Thyroid gland (tissue), 4 donors: ENCODE measurements around the gene SH3YL1. TPM values are rescaled to one million over a fixed set of nuclear protein-coding genes. Genes with fewer than 3 reads are reported as not detected.

Experiments used
- DNase-seq, 2 donors: peaks; one replicate each; pipeline ENCODE4 v3.0.0-alpha.2; 2019
- H3K27ac ChIP-seq, 3 donors: fragments of 200-600 bp; sonication (generic); 1 replicate in 2 of 3; 2 replicates in 1 of 3; pipeline ENCODE4 v1.5.1; 2016 to 2019; ENCODE audit warnings: mild to moderate bottlenecking in 1 of 3, moderate library complexity in 1 of 3
- H3K27me3 ChIP-seq: fragments of 200-600 bp; sonication (generic); one replicate; pipeline ENCODE4 v1.5.1; 2019
- H3K36me3 ChIP-seq, 2 donors: fragments of 200-600 bp; sonication (generic); one replicate each; pipeline ENCODE4 v1.5.1; 2016 to 2019
- H3K4me1 ChIP-seq, 2 donors: fragments of 200-600 bp; sonication (generic); one replicate each; pipeline ENCODE4 v1.5.1; 2017 to 2019
- H3K4me3 ChIP-seq, 3 donors: fragments of 200-600 bp; sonication (generic); replicated peaks in 1 of 3; 1 replicate in 2 of 3; 2 replicates in 1 of 3; pipeline ENCODE4 v1.5.1; 2016; ENCODE audit warnings: mild to moderate bottlenecking in 1 of 3
- H3K9me3 ChIP-seq: fragments of 200-600 bp; sonication (generic); one replicate; pipeline ENCODE4 v1.5.1; 2017
- POLR2A ChIP-seq, 2 donors: fragments of 450-650 bp; IDR thresholded peaks; one replicate each; pipeline ENCODE4 v1.6.1; 2017; ENCODE audit warnings: antibody characterized with exemption in 2 of 2, mild to moderate bottlenecking in 2 of 2, moderate library complexity in 1 of 2
- WGBS, 2 donors: methylation state at CpG; one replicate each; pipeline ENCODE4 v1.1.5; 2017; 5-methylcytosine and 5-hydroxymethylcytosine counted together
- intact Hi-C: fragments of 100-400 bp; cut with DNase I; formaldehyde crosslinking; loops from one replicate; pipeline ENCODE4 v1.15.1; 2023
- total RNA-seq, 4 donors: library from RNA; depleted of rRNA; stranded (reverse); fragments of >200 nt; gene quantifications; one replicate each; pipeline ENCODE4 v1.2.3, GENCODE V29; 2016
- TF ChIP-seq, protein P1 (sequence below), 6 experiments: fragments of 200-600 bp in 3 of 6; fragments of 450-650 bp in 3 of 6; sonication (generic) in 3 of 6; IDR thresholded peaks; one replicate each; pipeline ENCODE4 v1.5.1; 2016 to 2019; ENCODE audit warnings: antibody characterized with exemption in 6 of 6, mild to moderate bottlenecking in 2 of 6, inconsistent platforms in 1 of 6, moderate library complexity in 1 of 6

SH3YL1 gene
- total RNA-seq, 4 donors from 2014 or later = 76.5 to 128 (median 85.1) TPM

DNA sequence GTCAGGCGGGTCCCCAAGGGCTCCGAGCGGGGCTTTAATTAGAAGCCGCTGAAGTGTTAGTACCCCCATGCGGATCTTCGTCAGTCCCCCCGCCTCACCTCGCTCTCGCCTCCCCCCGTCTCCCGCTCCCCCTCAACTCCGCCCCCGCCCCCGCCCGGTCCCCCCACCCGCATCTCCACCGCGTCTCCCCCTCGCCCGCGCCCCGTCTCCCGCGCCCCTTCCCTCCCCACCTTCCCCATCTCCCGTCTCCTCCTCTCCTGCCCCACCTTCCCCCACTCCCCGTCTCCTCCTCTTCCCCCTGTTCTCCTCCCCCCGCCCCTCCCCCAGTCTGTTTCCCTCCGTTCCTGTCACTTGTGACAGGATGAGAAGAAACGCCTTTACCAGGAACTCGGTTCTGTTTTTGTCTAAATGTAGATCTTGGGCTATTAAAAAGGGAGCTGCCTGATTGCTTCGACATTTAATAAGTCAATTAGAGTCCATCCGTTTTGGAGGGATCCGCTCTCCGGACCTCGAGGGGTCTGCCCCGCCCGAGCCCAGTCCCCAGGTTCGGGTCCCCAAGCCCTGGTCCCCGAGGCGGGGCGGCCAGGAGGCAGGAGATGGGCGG is 25.0 kb upstream of the SH3YL1 start:
- DNase-seq = no peak
- WGBS, 2 donors = 1 to 2% methylated on average over 18 to 25 of the region's 42 CpGs
- Histone ChIP-seq H3K27ac (peak overlapping the region in 1 of 3 donors; percentile 54), H3K27me3 (peaks cover 3% of the 10 kb centered on the region), H3K36me3 (no peaks in the 10 kb centered on the region), H3K9me3 (no peaks in the 10 kb centered on the region), H3K4me1 (peaks cover 10 to 27% of the 10 kb centered on the region in 2 donors), H3K4me3 (peak overlapping the region in 1 of 3 donors; percentile 39)
- TF ChIP-seq, protein P1, sequence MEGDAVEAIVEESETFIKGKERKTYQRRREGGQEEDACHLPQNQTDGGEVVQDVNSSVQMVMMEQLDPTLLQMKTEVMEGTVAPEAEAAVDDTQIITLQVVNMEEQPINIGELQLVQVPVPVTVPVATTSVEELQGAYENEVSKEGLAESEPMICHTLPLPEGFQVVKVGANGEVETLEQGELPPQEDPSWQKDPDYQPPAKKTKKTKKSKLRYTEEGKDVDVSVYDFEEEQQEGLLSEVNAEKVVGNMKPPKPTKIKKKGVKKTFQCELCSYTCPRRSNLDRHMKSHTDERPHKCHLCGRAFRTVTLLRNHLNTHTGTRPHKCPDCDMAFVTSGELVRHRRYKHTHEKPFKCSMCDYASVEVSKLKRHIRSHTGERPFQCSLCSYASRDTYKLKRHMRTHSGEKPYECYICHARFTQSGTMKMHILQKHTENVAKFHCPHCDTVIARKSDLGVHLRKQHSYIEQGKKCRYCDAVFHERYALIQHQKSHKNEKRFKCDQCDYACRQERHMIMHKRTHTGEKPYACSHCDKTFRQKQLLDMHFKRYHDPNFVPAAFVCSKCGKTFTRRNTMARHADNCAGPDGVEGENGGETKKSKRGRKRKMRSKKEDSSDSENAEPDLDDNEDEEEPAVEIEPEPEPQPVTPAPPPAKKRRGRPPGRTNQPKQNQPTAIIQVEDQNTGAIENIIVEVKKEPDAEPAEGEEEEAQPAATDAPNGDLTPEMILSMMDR (IDR thresholded peaks at IDR 0.05) = no peak
- TF ChIP-seq POLR2A (IDR thresholded peaks at IDR 0.05) = no peak
- intact Hi-C loops = loop anchor here (5.0 kb wide), 1 partner anchor 42 kb away; no protein-coding TSS in a partner anchor

DNA sequence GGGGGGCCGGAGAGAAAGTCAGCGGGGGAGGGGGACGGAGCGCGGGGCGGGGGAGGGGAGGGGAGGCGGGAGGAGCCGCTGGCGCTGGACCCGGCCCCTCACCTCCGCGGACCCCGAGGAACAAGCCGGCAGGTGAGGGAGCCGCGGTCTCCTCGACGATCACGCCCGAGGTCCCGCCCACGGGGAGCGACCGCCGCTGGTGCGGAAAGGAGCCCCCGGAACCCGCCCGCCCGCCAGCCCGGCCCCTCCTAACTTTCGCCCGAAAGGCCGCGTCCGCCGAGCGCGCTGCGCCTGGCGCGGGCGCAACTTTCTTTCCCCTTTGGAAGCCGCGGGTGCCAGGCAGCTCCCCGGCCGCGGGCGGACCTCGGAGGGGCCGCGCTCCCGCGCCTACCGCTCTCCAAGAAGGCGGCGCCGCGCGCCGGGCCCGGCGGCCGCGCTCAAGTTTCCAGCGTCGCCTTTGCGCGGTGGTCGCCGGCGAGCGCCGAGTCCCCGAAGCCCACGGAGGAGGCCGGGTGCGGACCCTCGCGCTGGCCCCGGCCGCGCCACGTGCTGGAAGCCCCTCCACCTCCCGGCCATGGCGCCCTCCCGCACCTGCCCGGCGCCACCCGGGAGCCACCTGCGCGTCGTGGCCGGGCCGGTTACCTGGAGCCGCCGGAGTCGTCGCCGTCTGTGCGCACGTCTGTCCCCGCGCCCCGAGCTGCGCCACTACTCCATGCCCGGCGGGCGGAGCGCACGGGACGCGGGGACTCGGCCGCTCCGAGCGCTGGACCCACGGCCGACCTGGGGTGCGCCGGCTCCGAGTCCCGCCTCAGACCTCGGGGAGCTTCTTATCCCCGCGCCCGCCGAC is 24.3 kb upstream of the SH3YL1 start, which contains the start of gene ALKAL2:
Gene ALKAL2 (minus strand): TSS at position 181 of the 847 bp plus-strand sequence. CDS start 256 bp downstream, outside the sequence.
- H3K27ac ChIP-seq = no peak within 1 kb of the TSS
- peak within 1 kb of the TSS in 1 of 3 donors; percentile 39 for H3K4me3 ChIP-seq
- peaks cover 10 to 27% of the 10 kb centered on the region in 2 donors for H3K4me1 ChIP-seq
- WGBS, 2 donors = 0% methylated on average over 6 to 7 of the region's 128 CpGs
- no peaks in the 10 kb centered on the region for H3K9me3 ChIP-seq
- H3K36me3 ChIP-seq = no peaks in the 10 kb centered on the region
- TF ChIP-seq, protein P1 (IDR thresholded peaks at IDR 0.05) = no peak
- TF ChIP-seq POLR2A (IDR thresholded peaks at IDR 0.05) = no peak
- peak in 1 of 2 donors; percentile 5 for DNase-seq
- H3K27me3 ChIP-seq = peaks cover 3% of the 10 kb centered on the region
- intact Hi-C loops = loop anchor here (5.0 kb wide), 1 partner anchor 41 kb away; no protein-coding TSS in a partner anchor

DNA sequence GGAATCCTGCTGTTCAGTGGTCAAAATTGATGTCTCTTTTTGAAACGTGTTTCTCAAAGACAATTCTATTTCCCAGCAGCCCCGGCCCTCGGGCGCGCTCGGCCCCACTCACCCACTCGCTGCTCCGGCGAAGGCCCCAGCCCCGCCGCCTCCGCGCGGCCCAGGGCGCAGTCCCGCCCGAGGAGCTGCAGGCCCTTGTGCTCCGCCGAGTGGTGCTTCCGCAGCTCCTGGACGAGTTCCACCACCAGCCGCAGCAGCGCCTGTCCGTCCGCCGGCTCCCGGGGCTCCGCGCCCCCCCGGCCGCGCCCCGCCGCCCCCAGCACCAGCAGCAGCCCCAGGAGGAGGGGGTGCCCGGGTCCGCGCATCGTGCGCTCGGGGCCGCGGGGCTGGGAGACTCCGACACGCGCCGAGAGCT is 23.6 kb upstream of the SH3YL1 start:
- no peak overlapping the region for H3K27ac ChIP-seq
- peaks cover 3% of the 10 kb centered on the region for H3K27me3 ChIP-seq
- peak overlapping the region in 1 of 3 donors; percentile 39 for H3K4me3 ChIP-seq
- H3K4me1 ChIP-seq = peaks cover 10 to 27% of the 10 kb centered on the region in 2 donors
- TF ChIP-seq, protein P1 (IDR thresholded peaks at IDR 0.05) = no peak
- no peak for TF ChIP-seq POLR2A (IDR thresholded peaks at IDR 0.05)
- WGBS, 2 donors = 1 to 4% methylated on average over 17 to 22 of the region's 46 CpGs
- DNase-seq = peak; percentile 29 to 46
- H3K36me3 ChIP-seq = no peaks in the 10 kb centered on the region
- no peaks in the 10 kb centered on the region for H3K9me3 ChIP-seq
- intact Hi-C loops = loop anchor here (5.0 kb wide), 1 partner anchor 40 kb away; no protein-coding TSS in a partner anchor

DNA sequence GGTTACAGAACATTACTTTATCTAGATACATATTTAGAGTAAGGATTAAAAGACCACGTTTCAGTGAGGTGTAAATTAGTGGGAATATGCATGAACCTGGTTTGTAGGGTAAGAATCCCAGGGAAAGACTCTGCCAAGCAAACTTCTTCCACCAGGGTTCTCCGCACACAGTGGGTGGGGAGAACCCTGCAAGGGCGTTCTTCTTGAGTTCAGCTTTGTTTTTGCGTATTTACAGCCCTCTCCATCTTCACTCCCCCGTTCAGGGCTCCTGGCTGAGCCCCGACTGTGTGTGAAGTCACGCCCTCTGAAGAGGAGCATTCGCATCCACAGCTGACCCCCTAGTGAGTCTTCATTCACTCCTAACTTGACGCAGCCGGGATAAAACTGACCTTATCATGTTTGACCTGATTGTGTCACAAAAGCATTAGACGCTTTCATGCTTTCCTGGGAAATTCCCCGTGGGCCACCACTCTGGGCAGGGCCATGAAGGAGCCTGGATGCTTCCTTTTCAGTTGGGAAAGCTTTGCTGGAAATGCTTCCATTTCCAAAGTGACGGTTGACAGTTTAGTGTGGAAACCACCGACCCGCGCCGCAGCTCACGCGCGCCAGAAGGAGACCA is 23.1 kb upstream of the SH3YL1 start:
- intact Hi-C loops = loop anchor here (5.0 kb wide), 1 partner anchor 40 kb away; no protein-coding TSS in a partner anchor
- peaks cover 10 to 27% of the 10 kb centered on the region in 2 donors for H3K4me1 ChIP-seq
- H3K27me3 ChIP-seq = peaks cover 3% of the 10 kb centered on the region
- H3K4me3 ChIP-seq = no peak overlapping the region
- WGBS, 2 donors = 31 to 33% methylated on average over 20 of the region's 20 CpGs
- peaks cover 0 to 3% of the 10 kb centered on the region in 2 donors for H3K36me3 ChIP-seq
- H3K9me3 ChIP-seq = no peaks in the 10 kb centered on the region
- no peak overlapping the region for H3K27ac ChIP-seq
- TF ChIP-seq, protein P1 (IDR thresholded peaks at IDR 0.05) = no peak
- TF ChIP-seq POLR2A (IDR thresholded peaks at IDR 0.05) = no peak
- DNase-seq = no peak
